GM19395 (cell line): ENCODE data around the gene KRTAP21-1.
"Not testable (repeated sequence)": the region's sequence is repeated elsewhere in the genome, so short reads cannot be mapped to it uniquely, and the experiment has no call there.

Experiments used
- ATAC-seq: cut with Tn5 transposase; IDR thresholded peaks from one replicate; pipeline ENCODE4 v1.9.1; 2021; ENCODE audit warnings: mild to moderate bottlenecking, moderate library complexity; ENCODE audit not compliant: unreplicated experiment

The KRTAP21-1 gene

DNA sequence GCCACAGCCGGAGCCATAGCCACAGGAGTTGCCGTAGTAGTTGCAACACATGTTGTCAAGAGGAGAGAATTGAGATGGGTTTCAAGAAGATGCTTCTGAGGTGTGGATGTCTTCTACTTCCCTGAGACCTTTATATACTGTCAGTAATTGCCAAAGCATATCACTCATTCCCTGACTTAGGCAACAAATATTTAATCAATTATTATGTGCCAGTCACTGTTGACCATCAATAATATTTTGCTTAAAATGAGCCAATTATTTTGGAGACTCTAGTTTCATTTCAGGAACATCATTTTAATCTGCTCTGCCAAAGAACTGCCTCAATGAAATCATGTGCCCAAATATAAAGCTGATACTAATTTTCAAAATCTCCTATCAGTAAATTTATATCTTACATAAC is at the start of gene KRTAP21-1:
Gene KRTAP21-1, minus strand, starts transcription at position 101 of the 400 bp plus-strand sequence. Its CDS starts 50 bp downstream, at position 51.
- ATAC-seq = not testable (repeated sequence)

DNA sequence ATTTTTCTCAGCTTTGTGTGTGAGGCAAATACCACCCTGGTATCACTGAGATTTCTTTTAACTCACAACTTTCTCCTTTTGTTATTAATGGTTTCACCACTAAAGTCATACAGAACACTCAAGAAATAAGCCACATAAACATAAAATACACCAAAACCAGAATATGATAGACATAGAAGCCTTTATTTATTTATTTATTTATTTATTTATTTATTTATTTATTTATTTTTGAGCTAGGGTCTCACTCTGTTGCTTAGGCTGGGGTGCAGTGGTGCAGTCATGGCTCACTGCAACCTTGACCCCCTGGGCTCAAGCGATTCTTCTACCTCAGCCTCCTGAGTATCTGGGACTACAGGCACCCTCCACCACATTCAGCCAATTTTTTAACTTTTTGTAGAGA is 45.4 kb upstream of the KRTAP21-1 start:
- ATAC-seq = no peak

GRCh38 chr21:30793581-30794314 is 38.5 kb upstream of the KRTAP21-1 start:
- ATAC-seq = no peak

DNA sequence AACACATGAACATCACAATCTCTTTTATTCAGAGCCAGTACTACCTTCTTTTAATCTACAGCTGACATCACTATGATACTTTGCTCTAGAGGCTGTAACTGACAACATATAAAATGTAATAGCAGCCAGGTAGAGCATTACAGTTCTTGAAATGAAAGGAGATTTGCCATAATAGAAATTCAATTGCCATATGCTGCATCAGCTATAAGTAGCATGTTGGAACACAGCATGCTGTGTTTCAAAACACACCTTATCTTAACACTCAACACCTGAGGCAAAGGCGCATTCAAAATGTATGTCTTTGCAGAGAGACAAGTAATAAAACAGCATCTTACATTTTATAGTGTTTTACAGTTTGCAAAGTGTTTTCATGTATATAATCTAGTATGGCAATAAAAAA is 24.0 kb upstream of the KRTAP21-1 start:
- no peak for ATAC-seq

DNA sequence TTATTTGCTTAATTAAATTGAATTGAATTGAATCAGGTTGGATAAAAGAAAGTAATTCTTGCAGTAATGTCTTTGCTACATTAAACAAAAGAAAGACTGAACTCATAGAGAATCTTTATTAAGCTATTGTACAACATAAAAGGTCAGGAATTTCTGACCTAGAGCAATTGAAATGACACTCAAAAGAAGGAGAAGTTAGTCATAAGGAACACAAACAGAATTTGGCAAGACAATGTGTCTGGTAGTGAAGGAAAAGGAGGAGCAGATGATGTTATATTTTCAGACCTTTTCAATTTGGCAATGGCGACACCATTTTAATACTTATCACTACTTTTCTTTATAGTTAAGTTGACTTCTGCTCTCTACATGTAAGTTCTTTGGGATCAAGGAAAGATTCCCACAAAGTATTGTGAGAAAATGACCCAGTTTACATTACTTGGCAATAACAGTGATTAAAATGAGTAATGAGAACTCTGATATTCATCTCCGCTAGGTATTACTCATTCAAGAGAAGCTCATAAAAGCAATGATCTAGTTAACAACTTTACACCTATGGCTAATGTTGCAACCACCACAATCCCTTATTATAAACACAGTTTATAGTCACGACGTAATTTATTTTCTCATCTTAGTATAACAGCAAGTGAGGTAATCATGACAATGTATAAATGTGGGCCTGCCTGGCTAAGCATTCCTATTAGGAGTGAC is 14.7 kb upstream of the KRTAP21-1 start:
- no peak for ATAC-seq

- no peak for ATAC-seq
Observed at GRCh38 chr21:30760776-30761175, 5.5 kb upstream of the KRTAP21-1 start.

- no peak for ATAC-seq
Observed at GRCh38 chr21:30758306-30758705, 3.1 kb upstream of the KRTAP21-1 start.

GRCh38 chr21:30747159-30747558 is 8.1 kb downstream of the KRTAP21-1 start, which contains the start of gene KRTAP21-2:
TSS of gene KRTAP21-2 (minus strand) at chr21:30747259. CDS start at chr21:30747202, 57 bp downstream.
- ATAC-seq = no peak

- no peak for ATAC-seq
Observed at GRCh38 chr21:30740462-30740861, 14.8 kb downstream of the KRTAP21-1 start.

DNA sequence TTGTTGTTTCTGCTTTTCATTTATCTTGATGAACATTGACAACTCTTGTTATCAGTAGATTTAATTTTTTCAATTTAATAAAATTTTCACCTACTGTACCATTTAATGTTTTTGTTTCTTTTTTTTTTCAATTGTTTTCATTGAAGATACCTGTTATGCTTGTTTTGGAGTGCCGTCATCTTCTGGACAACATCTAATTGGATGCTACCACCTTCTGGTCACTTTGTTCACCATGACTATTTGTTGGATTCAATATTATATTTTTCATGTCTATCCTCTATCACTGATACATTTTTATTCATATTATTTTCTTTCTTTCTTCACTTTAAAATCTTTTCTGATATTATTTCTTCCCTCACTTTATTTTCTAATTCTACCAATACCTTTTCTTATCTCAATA is 22.2 kb downstream of the KRTAP21-1 start:
- no peak for ATAC-seq

GRCh38 chr21:30726726-30727125 is 28.5 kb downstream of the KRTAP21-1 start:
- no peak for ATAC-seq

DNA sequence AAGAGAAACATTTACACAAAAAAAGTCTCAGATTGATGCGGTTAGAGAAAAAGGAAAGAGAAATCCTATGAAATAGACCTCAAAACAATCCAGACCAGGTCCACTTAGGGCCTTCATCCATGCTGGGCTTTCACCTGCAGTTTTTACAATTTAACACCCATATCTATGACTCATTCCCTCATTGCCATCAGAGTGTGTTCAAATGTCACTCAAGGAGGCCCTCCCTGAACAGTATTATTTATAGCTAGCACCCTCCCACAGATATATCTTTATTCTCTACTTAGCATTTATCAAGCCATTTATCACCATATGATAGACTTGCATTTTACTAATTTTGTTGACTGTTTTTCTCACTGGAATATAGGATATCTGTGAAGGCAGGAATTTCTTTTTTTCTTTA is 35.8 kb downstream of the KRTAP21-1 start:
- no peak for ATAC-seq

DNA sequence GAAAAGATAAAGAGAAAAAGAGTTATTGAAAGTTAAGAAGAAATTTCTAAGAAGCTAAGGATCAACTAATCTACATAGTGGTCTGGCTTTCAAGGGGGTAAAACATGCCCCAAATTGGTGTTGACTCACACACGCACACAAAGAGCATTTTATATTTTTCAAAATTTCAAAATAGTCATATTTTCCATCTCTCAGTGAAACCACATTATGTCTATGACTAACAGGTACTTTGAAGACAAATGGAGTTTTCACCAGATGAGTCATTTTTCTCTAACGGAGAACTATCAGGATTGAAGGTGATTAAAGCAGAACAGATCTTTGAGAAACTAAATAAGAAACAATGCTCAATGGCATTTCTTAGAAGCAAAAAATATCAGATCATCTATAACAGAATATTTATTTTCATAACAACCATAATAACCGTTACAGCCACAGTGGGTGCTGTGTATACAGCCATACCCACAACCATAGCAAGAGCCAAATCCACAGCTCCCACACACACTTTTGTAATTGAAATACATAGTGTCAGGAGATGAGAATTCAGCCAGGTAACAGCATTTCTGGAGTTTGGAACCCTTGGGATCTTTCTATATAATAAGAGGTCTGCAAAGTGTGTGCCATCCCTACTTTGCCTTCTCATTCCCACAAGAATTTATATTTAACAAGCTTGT is 36.9 kb downstream of the KRTAP21-1 start, which contains the start of gene KRTAP21-3:
Gene KRTAP21-3, minus strand, starts transcription at position 539 of the 671 bp plus-strand sequence. Its CDS starts 18 bp downstream, at position 521.
- no peak for ATAC-seq

DNA sequence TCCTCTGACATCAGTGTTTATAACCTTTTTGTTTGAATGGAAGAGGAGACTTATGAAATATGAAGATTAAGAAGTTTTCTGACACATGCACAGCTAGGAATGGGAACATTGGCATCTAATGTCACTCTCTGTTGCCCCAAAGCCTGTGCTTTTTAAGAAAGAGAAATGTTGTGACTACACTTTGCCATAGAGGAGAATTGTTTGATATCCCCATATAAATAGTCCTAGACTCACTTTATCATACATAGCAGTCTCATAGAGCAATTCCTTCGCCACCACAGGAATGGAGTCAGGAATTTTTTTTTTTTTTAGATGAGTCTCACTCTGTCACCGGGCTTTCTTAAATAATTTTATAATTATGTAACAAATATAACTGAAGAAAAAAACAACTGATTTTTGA is 38.1 kb downstream of the KRTAP21-1 start:
- no peak for ATAC-seq

- ATAC-seq = no peak
Observed at GRCh38 chr21:30714946-30715345, 40.3 kb downstream of the KRTAP21-1 start.

GRCh38 chr21:30714456-30714855 is 40.8 kb downstream of the KRTAP21-1 start:
- no peak for ATAC-seq

GRCh38 chr21:30713766-30714165 is 41.5 kb downstream of the KRTAP21-1 start:
- ATAC-seq = no peak

GRCh38 chr21:30710499-30710898 is 44.7 kb downstream of the KRTAP21-1 start:
- ATAC-seq = no peak

- no peak for ATAC-seq
Observed at GRCh38 chr21:30707409-30707808, 47.8 kb downstream of the KRTAP21-1 start.
